GM18868 (cell line): ENCODE data around the gene F12.

ENCODE experiments used
- ATAC-seq: cut with Tn5 transposase; IDR thresholded peaks from one replicate; pipeline ENCODE4 v1.9.1; 2021; ENCODE audit warnings: mild to moderate bottlenecking, moderate library complexity; ENCODE audit not compliant: unreplicated experiment

F12 gene

GRCh38 chr5:177447066-177447610 is 37.8 kb upstream of the F12 start:
- peak; percentile 39 for ATAC-seq

GRCh38 chr5:177446200-177447065 is 37.1 kb upstream of the F12 start, which contains the start of gene PRR7:
Gene PRR7, plus strand, starts transcription at chr5:177446814. Its CDS starts 8,254 bp downstream, at chr5:177455068.
- ATAC-seq, result peak; percentile 46

GRCh38 chr5:177445917-177446199 is 36.5 kb upstream of the F12 start:
- ATAC-seq, result no peak

- ATAC-seq, result no peak
Measured at GRCh38 chr5:177445052-177445916, 35.9 kb upstream of the F12 start.

GRCh38 chr5:177444106-177445051 is 35.0 kb upstream of the F12 start:
- ATAC-seq, result no peak

- no peak for ATAC-seq
Measured at GRCh38 chr5:177443144-177443983, 34.0 kb upstream of the F12 start.

- no peak for ATAC-seq
Measured at GRCh38 chr5:177442066-177442826, 32.9 kb upstream of the F12 start.

- no peak for ATAC-seq
Measured at GRCh38 chr5:177440990-177441780, 31.8 kb upstream of the F12 start.

GRCh38 chr5:177440211-177440989 is 31.0 kb upstream of the F12 start:
- no peak for ATAC-seq

- no peak for ATAC-seq
Measured at GRCh38 chr5:177439518-177440053, 30.2 kb upstream of the F12 start.

GRCh38 chr5:177438468-177438867 is 29.1 kb upstream of the F12 start:
- ATAC-seq, result no peak

GRCh38 chr5:177437623-177438022 is 28.3 kb upstream of the F12 start:
- no peak for ATAC-seq

- no peak for ATAC-seq
Measured at GRCh38 chr5:177435847-177436536, 26.6 kb upstream of the F12 start.

GRCh38 chr5:177434942-177435738 is 25.8 kb upstream of the F12 start:
- ATAC-seq, result no peak

- ATAC-seq, result no peak
Measured at GRCh38 chr5:177434437-177434836, 25.1 kb upstream of the F12 start.
